Smooth muscle cell (in vitro differentiated cells): ENCODE results near the gene PHF11. TPM values are rescaled to one million over a fixed set of nuclear protein-coding genes. Genes with fewer than 3 reads are reported as not detected.

ENCODE experiments used
- DNase-seq: peaks from one replicate; lab custom pipeline; 2025; ENCODE audit not compliant: unreplicated experiment; lab: John Stamatoyannopoulos, UW
- H2AFZ ChIP-seq: fragments of 200-600 bp; sonication (generic); 2 replicates; pipeline ENCODE4 v1.6.0; 2016; ENCODE audit warnings: antibody characterized with exemption, low read depth, mild to moderate bottlenecking
- H3F3A ChIP-seq: fragments of 200-600 bp; sonication (generic); 2 replicates; pipeline ENCODE4 v1.6.0; 2017; ENCODE audit warnings: antibody characterized with exemption, low read depth
- H3K27ac ChIP-seq: fragments of 200-600 bp; sonication (generic); 2 replicates; pipeline ENCODE4 v1.5.1; 2016; ENCODE audit warnings: low read depth, mild to moderate bottlenecking
- H3K27me3 ChIP-seq: fragments of 200-600 bp; sonication (generic); 2 replicates; pipeline ENCODE4 v1.6.1; 2016; ENCODE audit warnings: low read depth, mild to moderate bottlenecking
- H3K36me3 ChIP-seq: fragments of 200-600 bp; sonication (generic); 2 replicates; pipeline ENCODE4 v1.5.1; 2016; ENCODE audit warnings: low read depth
- H3K4me1 ChIP-seq: fragments of 200-600 bp; sonication (generic); 2 replicates; pipeline ENCODE4 v1.5.1; 2016; ENCODE audit warnings: low read depth
- H3K4me2 ChIP-seq: fragments of 200-600 bp; sonication (generic); 2 replicates; pipeline ENCODE4 v1.6.0; 2016; ENCODE audit warnings: mild to moderate bottlenecking
- H3K4me3 ChIP-seq: fragments of 200-600 bp; sonication (generic); 2 replicates; pipeline ENCODE4 v1.5.1; 2016; ENCODE audit warnings: mild to moderate bottlenecking
- H3K79me2 ChIP-seq: fragments of 200-600 bp; sonication (generic); 2 replicates; pipeline ENCODE4 v1.6.0; 2016; ENCODE audit warnings: low read depth, mild to moderate bottlenecking
- H3K9ac ChIP-seq: fragments of 200-600 bp; sonication (generic); 2 replicates; pipeline ENCODE4 v1.6.0; 2016; ENCODE audit warnings: low read depth
- H3K9me3 ChIP-seq: fragments of 200-600 bp; sonication (generic); replicated peaks from 2 replicates; pipeline ENCODE4 v1.5.1; 2016; ENCODE audit warnings: low read depth
- H4K20me1 ChIP-seq: fragments of 200-600 bp; sonication (generic); 2 replicates; pipeline ENCODE4 v1.6.0; 2016; ENCODE audit warnings: low read depth
- CTCF ChIP-seq: fragments of 200-600 bp; sonication (generic); IDR thresholded peaks from 2 replicates; pipeline ENCODE4 v1.5.1; 2017; ENCODE audit warnings: borderline replicate concordance, mild to moderate bottlenecking, antibody characterized with exemption; ENCODE audit not compliant: insufficient read depth, poor library complexity, severe bottlenecking
- WGBS: methylation state at CpG from one replicate; pipeline ENCODE4 v1.1.7; 2016; ENCODE audit warnings: low lambda C conversion rate; 5-methylcytosine and 5-hydroxymethylcytosine counted together
- polyA plus RNA-seq: library from polyadenylated mRNA; unstranded; fragments of >200 nt; fragmentation: Nextera tagmentation; extraction: Ambion mirVana; gene quantifications from 2 replicates; pipeline ENCODE4 v1.2.1, GENCODE V29; 2016
- total RNA-seq: library from RNA; depleted of rRNA; stranded (reverse); fragments of >200 nt; gene quantifications from 2 replicates; pipeline ENCODE4 v1.2.3, GENCODE V29; 2014

PHF11 gene
- total and polyA plus RNA-seq, 2 experiments from 2014 or later, result 22.9 to 30.3 TPM

DNA sequence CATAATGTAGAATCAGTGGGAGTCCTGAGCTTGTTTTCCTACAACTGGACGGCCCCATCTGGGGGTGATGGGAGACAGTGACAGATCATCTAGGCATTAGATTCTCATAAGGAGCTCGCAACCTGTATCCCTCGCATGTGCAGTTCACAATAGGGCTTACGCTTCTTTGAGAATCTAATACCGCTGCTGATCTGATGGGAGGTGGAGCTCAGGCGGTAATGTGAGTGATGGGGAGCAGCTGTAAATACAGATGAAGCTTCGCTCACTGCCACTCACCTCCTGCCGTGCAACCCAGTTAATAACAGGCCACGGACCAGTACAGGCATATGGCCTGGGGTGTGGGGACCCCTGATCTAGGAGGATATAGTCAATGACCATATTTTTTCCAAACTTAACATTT lies 50.8 kb downstream of the PHF11 start:
- DNase-seq, result no peak
- H3K4me1 ChIP-seq, result no peaks in the 10 kb centered on the region
- no peak overlapping the region for H3K4me3 ChIP-seq
- H3K79me2 ChIP-seq, result no peaks in the 10 kb centered on the region
- H3K9me3 ChIP-seq, result no peaks in the 10 kb centered on the region
- no peaks in the 10 kb centered on the region for H3K27me3 ChIP-seq
- no peak overlapping the region for H3K4me2 ChIP-seq
- no peak for TF ChIP-seq CTCF
- no peak overlapping the region for H3K9ac ChIP-seq
- peaks cover 8% of the 10 kb centered on the region for H3K36me3 ChIP-seq
- no peak overlapping the region for H3K27ac ChIP-seq
- H2AFZ ChIP-seq, result no peak overlapping the region
- H4K20me1 ChIP-seq, result no peaks in the 10 kb centered on the region
- H3F3A ChIP-seq, result no peaks in the 10 kb centered on the region
- WGBS, result 98% methylated on average over 9 of the region's 9 CpGs

- Histone ChIP-seq H4K20me1 (no peaks in the 10 kb centered on the region), H3K9me3 (no peaks in the 10 kb centered on the region), H3K4me1 (no peaks in the 10 kb centered on the region), H3K4me2 (no peak overlapping the region), H2AFZ (no peak overlapping the region), H3K27me3 (no peaks in the 10 kb centered on the region), H3K4me3 (no peak overlapping the region), H3F3A (no peaks in the 10 kb centered on the region), H3K27ac (no peak overlapping the region), H3K9ac (no peak overlapping the region), H3K79me2 (no peaks in the 10 kb centered on the region), H3K36me3 (peaks cover 8% of the 10 kb centered on the region)
- 89% methylated on average over 15 of the region's 15 CpGs for WGBS
- DNase-seq, result no peak
- TF ChIP-seq CTCF, result no peak
Observed at GRCh38 chr13:49549289-49549688, 53.5 kb downstream of the PHF11 start.

DNA sequence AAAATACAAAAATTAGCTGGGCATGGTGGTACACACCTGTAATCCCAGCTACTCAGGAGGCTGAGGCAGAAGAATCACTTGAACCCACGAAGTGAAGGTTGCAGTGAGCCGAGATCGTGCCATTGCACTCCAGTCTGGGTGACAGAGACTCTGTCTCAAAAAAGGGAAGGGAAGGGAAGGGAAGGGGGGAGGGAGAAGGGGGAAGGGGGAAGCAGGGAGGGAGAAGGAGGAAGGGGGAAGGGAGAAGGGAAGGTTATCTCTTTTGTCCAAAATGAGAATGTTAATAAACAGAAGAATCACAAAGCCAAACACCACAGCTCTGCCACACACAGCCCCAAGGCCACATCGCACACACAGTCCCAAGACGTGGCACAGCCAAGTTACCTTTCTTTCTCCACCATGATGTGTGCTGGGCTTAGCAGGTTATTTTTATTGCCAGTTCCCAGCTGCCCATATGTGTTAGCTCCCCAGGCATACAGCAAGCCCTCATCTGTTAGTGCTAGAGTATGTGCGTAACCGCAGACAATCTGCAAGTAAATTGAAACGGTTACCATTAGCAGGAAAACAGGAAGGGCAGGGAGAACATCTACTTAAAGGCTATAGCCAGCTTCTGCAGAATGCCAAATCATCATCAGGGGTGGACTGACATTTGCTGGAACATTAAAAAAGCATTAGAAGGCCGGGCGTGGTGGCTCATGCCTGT lies 55.3 kb downstream of the PHF11 start:
- no peaks in the 10 kb centered on the region for H3K27me3 ChIP-seq
- WGBS, result 89% methylated on average over 10 of the region's 10 CpGs
- no peak for DNase-seq

More for the DNA sequence above, 55.3 kb downstream of the PHF11 start:
- peaks cover 4% of the 10 kb centered on the region for H3K36me3 ChIP-seq
- no peaks in the 10 kb centered on the region for H4K20me1 ChIP-seq
- no peak overlapping the region for H3K9ac ChIP-seq
- no peak overlapping the region for H3K4me2 ChIP-seq
- H2AFZ ChIP-seq, result no peak overlapping the region
- no peaks in the 10 kb centered on the region for H3K79me2 ChIP-seq
- no peak overlapping the region for H3K4me3 ChIP-seq
- H3K9me3 ChIP-seq, result no peaks in the 10 kb centered on the region
- H3K4me1 ChIP-seq, result no peaks in the 10 kb centered on the region
- no peak for TF ChIP-seq CTCF
- no peaks in the 10 kb centered on the region for H3F3A ChIP-seq
- H3K27ac ChIP-seq, result no peak overlapping the region
